Peyer's patch (tissue), 4 donors: ENCODE data around the gene PROM1.

Experiments
- POLR2A ChIP-seq, 2 donors: fragments of 450-650 bp; IDR thresholded peaks; one replicate each; pipeline ENCODE4 v1.5.1; 2017; ENCODE audit warnings: antibody characterized with exemption in 2 of 2, mild to moderate bottlenecking in 2 of 2, moderate library complexity in 2 of 2
- TF ChIP-seq, protein P1 (sequence below), 6 experiments: fragments of 450-650 bp in 4 of 6; fragments of 200-600 bp in 2 of 6; sonication (generic) in 1 of 6; IDR thresholded peaks; one replicate each; pipeline ENCODE4 v1.5.1; 2017 to 2019; ENCODE audit warnings: antibody characterized with exemption in 6 of 6, mild to moderate bottlenecking in 3 of 6, moderate library complexity in 1 of 6

DNA sequence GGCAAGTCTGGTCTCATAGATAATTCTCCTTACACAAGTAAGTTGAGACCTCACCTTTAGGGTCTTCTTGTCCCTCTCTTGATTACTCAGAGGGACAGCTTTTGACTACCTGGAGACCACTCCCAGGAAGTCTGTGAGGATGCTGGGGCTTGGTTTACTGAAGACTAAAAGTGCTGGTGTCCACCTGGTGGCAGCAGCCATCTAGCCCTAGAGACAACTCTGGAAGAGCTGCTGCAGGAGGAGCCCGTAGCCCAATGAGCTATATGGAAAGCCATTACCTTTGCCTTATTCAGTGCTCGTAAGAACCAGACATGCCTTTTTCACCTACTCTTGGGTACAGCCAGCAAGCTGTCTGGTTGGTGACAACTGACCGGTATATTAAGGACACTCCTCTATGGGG is 128.2 kb downstream of the PROM1 start:
- TF ChIP-seq, protein P1, sequence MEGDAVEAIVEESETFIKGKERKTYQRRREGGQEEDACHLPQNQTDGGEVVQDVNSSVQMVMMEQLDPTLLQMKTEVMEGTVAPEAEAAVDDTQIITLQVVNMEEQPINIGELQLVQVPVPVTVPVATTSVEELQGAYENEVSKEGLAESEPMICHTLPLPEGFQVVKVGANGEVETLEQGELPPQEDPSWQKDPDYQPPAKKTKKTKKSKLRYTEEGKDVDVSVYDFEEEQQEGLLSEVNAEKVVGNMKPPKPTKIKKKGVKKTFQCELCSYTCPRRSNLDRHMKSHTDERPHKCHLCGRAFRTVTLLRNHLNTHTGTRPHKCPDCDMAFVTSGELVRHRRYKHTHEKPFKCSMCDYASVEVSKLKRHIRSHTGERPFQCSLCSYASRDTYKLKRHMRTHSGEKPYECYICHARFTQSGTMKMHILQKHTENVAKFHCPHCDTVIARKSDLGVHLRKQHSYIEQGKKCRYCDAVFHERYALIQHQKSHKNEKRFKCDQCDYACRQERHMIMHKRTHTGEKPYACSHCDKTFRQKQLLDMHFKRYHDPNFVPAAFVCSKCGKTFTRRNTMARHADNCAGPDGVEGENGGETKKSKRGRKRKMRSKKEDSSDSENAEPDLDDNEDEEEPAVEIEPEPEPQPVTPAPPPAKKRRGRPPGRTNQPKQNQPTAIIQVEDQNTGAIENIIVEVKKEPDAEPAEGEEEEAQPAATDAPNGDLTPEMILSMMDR (IDR thresholded peaks at IDR 0.05), result no peak
- no peak for TF ChIP-seq POLR2A (IDR thresholded peaks at IDR 0.05)
